ENCODE measurements around the gene RAB27A.
"Not testable (repeated sequence)": the region's sequence is repeated elsewhere in the genome, so short reads cannot be mapped to it uniquely, and the experiment has no call there.

RAB27A gene

GRCh38 chr15:55289011-55289745 is 435 bp downstream of the RAB27A start:
- no peak for TF ChIP-seq ZNF274 (IDR thresholded peaks at IDR 0.05; ENCODE audit: low read depth, low read length)
- peak overlapping the region; percentile 69 for H3K4me3 ChIP-seq (ENCODE audit: low read length)

GRCh38 chr15:55288006-55288717 is 1.5 kb downstream of the RAB27A start:
- H3K4me3 ChIP-seq (ENCODE audit: low read length), result peak overlapping the region; percentile 69
- TF ChIP-seq ZNF274 (IDR thresholded peaks at IDR 0.05; ENCODE audit: low read depth, low read length), result no peak

- H3K4me3 ChIP-seq (ENCODE audit: low read length), result not testable (repeated sequence)
Measured at GRCh38 chr15:55286442-55287189, 3.0 kb downstream of the RAB27A start.

- no peak for TF ChIP-seq ZNF274 (IDR thresholded peaks at IDR 0.05; ENCODE audit: low read depth, low read length)
- no peak overlapping the region for H3K4me3 ChIP-seq (ENCODE audit: low read length)
Measured at GRCh38 chr15:55284426-55284825, 5.2 kb downstream of the RAB27A start.

- H3K4me3 ChIP-seq (ENCODE audit: low read length), result no peak overlapping the region
- TF ChIP-seq ZNF274 (IDR thresholded peaks at IDR 0.05; ENCODE audit: low read depth, low read length), result no peak
Measured at GRCh38 chr15:55283379-55284147, 6.0 kb downstream of the RAB27A start.

GRCh38 chr15:55282284-55282833 is 7.3 kb downstream of the RAB27A start:
- H3K4me3 ChIP-seq (ENCODE audit: low read length), result no peak overlapping the region
- TF ChIP-seq ZNF274 (IDR thresholded peaks at IDR 0.05; ENCODE audit: low read depth, low read length), result no peak

GRCh38 chr15:55281517-55282228 is 7.9 kb downstream of the RAB27A start:
- no peak for TF ChIP-seq ZNF274 (IDR thresholded peaks at IDR 0.05; ENCODE audit: low read depth, low read length)
- no peak overlapping the region for H3K4me3 ChIP-seq (ENCODE audit: low read length)

GRCh38 chr15:55280589-55280988 is 9.0 kb downstream of the RAB27A start:
- not testable (repeated sequence) for H3K4me3 ChIP-seq (ENCODE audit: low read length)

- no peak for TF ChIP-seq ZNF274 (IDR thresholded peaks at IDR 0.05; ENCODE audit: low read depth, low read length)
- H3K4me3 ChIP-seq (ENCODE audit: low read length), result peak overlapping the region; percentile 13; the same call in 1 of the 2 replicates
Measured at GRCh38 chr15:55279746-55280351, 9.8 kb downstream of the RAB27A start.

GRCh38 chr15:55279100-55279745 is 10.4 kb downstream of the RAB27A start:
- peak overlapping the region; percentile 32; the same call in 1 of the 2 replicates for H3K4me3 ChIP-seq (ENCODE audit: low read length)
- TF ChIP-seq ZNF274 (IDR thresholded peaks at IDR 0.05; ENCODE audit: low read depth, low read length), result no peak

GRCh38 chr15:55277715-55278114 is 11.9 kb downstream of the RAB27A start:
- peak overlapping the region; percentile 13; the same call in 1 of the 2 replicates for H3K4me3 ChIP-seq (ENCODE audit: low read length)
- no peak for TF ChIP-seq ZNF274 (IDR thresholded peaks at IDR 0.05; ENCODE audit: low read depth, low read length)

- H3K4me3 ChIP-seq (ENCODE audit: low read length), result peak overlapping the region; percentile 13; the same call in 1 of the 2 replicates
- TF ChIP-seq ZNF274 (IDR thresholded peaks at IDR 0.05; ENCODE audit: low read depth, low read length), result no peak
Measured at GRCh38 chr15:55277116-55277564, 12.5 kb downstream of the RAB27A start.

Data from GM08714 (cell line).